Hepatocyte (in vitro differentiated cells): ENCODE data around the gene COBL. TPM values are rescaled to one million over a fixed set of nuclear protein-coding genes. Genes with fewer than 3 reads are reported as not detected.
A peak's percentile ranks its signal among the peaks of the same experiment; 100 is the strongest.

ENCODE experiments used
- DNase-seq: peaks from one replicate; pipeline ENCODE4 v3.0.0-alpha.2; 2016; ENCODE audit warnings: low spot score
- H2AFZ ChIP-seq: fragments of 200-600 bp; sonication (generic); 2 replicates; pipeline ENCODE4 v1.6.0; 2016; ENCODE audit warnings: antibody characterized with exemption, mild to moderate bottlenecking
- H3K27ac ChIP-seq: fragments of 200-600 bp; sonication (generic); 2 replicates; pipeline ENCODE4 v1.5.1; 2016; ENCODE audit warnings: mild to moderate bottlenecking
- H3K27me3 ChIP-seq: fragments of 200-600 bp; sonication (generic); 2 replicates; pipeline ENCODE4 v1.6.1; 2016
- H3K36me3 ChIP-seq: fragments of 200-600 bp; sonication (generic); replicated peaks from 2 replicates; pipeline ENCODE4 v1.5.1; 2016; ENCODE audit warnings: low read depth; ENCODE audit not compliant: insufficient read depth
- H3K4me1 ChIP-seq: fragments of 200-600 bp; sonication (generic); 2 replicates; pipeline ENCODE4 v1.5.1; 2016; ENCODE audit warnings: mild to moderate bottlenecking, moderate library complexity; ENCODE audit not compliant: insufficient read depth
- H3K4me2 ChIP-seq: fragments of 200-600 bp; sonication (generic); 2 replicates; pipeline ENCODE4 v1.6.0; 2016
- H3K4me3 ChIP-seq: fragments of 200-600 bp; sonication (generic); 2 replicates; pipeline ENCODE4 v1.5.1; 2016; ENCODE audit warnings: mild to moderate bottlenecking
- H3K79me2 ChIP-seq: fragments of 200-600 bp; sonication (generic); 2 replicates; pipeline ENCODE4 v1.6.0; 2017; ENCODE audit warnings: mild to moderate bottlenecking
- H3K9me2 ChIP-seq: fragments of 200-600 bp; sonication (generic); replicated peaks from 2 replicates; pipeline ENCODE4 v1.6.0; 2017; ENCODE audit warnings: mild to moderate bottlenecking; ENCODE audit not compliant: insufficient read depth
- H3K9me3 ChIP-seq: fragments of 200-600 bp; sonication (generic); 2 replicates; pipeline ENCODE4 v1.5.1; 2016; ENCODE audit warnings: low read depth, mild to moderate bottlenecking
- H4K20me1 ChIP-seq: fragments of 200-600 bp; sonication (generic); 2 replicates; pipeline ENCODE4 v1.6.0; 2016; ENCODE audit warnings: mild to moderate bottlenecking; ENCODE audit not compliant: insufficient read depth, poor library complexity, severe bottlenecking
- EZH2 ChIP-seq: fragments of 200-600 bp; sonication (generic); IDR thresholded peaks from 2 replicates; pipeline ENCODE4 v1.6.1; 2016; ENCODE audit warnings: antibody characterized with exemption, mild to moderate bottlenecking, borderline replicate concordance
- EZH2phosphoT487 ChIP-seq: fragments of 200-600 bp; sonication (generic); IDR thresholded peaks from one replicate; pipeline ENCODE4 v1.6.1; 2018; ENCODE audit warnings: antibody characterized with exemption, mild to moderate bottlenecking, low read depth, moderate library complexity; ENCODE audit not compliant: unreplicated experiment, severe bottlenecking
- WGBS: methylation state at CpG from one replicate; pipeline ENCODE4 v1.1.6; 2016; ENCODE audit warnings: low lambda C conversion rate; ENCODE audit errors: missing lambda C conversion rate; 5-methylcytosine and 5-hydroxymethylcytosine counted together
- polyA plus RNA-seq: library from polyadenylated mRNA; unstranded; fragments of >200 nt; fragmentation: Nextera tagmentation; extraction: Ambion mirVana; gene quantifications from 2 replicates; pipeline ENCODE4 v1.2.1, GENCODE V29; 2016
- total RNA-seq: library from RNA; depleted of rRNA; stranded (reverse); fragments of >200 nt; gene quantifications from 2 replicates; pipeline ENCODE4 v1.2.3, GENCODE V29; 2014
- TF ChIP-seq, protein P1 (sequence below): fragments of 200-600 bp; sonication (generic); IDR thresholded peaks from 2 replicates; pipeline ENCODE4 v1.5.1; 2016; ENCODE audit warnings: antibody characterized with exemption, mild to moderate bottlenecking; ENCODE audit not compliant: poor library complexity

The COBL gene
- total and polyA plus RNA-seq, 2 experiments from 2014 or later: 7.8 to 20.5 TPM

GRCh38 chr7:51035716-51036115 is 280.9 kb downstream of the COBL start:
- TF ChIP-seq, protein P1, sequence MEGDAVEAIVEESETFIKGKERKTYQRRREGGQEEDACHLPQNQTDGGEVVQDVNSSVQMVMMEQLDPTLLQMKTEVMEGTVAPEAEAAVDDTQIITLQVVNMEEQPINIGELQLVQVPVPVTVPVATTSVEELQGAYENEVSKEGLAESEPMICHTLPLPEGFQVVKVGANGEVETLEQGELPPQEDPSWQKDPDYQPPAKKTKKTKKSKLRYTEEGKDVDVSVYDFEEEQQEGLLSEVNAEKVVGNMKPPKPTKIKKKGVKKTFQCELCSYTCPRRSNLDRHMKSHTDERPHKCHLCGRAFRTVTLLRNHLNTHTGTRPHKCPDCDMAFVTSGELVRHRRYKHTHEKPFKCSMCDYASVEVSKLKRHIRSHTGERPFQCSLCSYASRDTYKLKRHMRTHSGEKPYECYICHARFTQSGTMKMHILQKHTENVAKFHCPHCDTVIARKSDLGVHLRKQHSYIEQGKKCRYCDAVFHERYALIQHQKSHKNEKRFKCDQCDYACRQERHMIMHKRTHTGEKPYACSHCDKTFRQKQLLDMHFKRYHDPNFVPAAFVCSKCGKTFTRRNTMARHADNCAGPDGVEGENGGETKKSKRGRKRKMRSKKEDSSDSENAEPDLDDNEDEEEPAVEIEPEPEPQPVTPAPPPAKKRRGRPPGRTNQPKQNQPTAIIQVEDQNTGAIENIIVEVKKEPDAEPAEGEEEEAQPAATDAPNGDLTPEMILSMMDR: no peak
- TF ChIP-seq EZH2phosphoT487 (no peak), EZH2 (no peak)
- no peak overlapping the region for H2AFZ ChIP-seq
- no peaks in the 10 kb centered on the region for H3K9me3 ChIP-seq
- no peak for DNase-seq
- no peaks in the 10 kb centered on the region for H3K36me3 ChIP-seq
- H3K4me1 ChIP-seq: peaks cover 26% of the 10 kb centered on the region
- H3K79me2 ChIP-seq: no peaks in the 10 kb centered on the region
- H3K4me2 ChIP-seq: no peak overlapping the region
- no peaks in the 10 kb centered on the region for H3K27me3 ChIP-seq
- H3K27ac ChIP-seq: peak overlapping the region; percentile 61
- H4K20me1 ChIP-seq: no peaks in the 10 kb centered on the region
- H3K9me2 ChIP-seq: no peaks in the 10 kb centered on the region
- no peak overlapping the region for H3K4me3 ChIP-seq
- 72% methylated on average over 8 of the region's 8 CpGs for WGBS

- 56% methylated on average over 10 of the region's 10 CpGs for WGBS
- peak; percentile 58 for DNase-seq
- no peak for TF ChIP-seq EZH2phosphoT487
- TF ChIP-seq, protein P1: no peak
- H3K9me2 ChIP-seq: no peaks in the 10 kb centered on the region
- no peak overlapping the region for H3K4me3 ChIP-seq
- peaks cover 26% of the 10 kb centered on the region for H3K4me1 ChIP-seq
- no peaks in the 10 kb centered on the region for H4K20me1 ChIP-seq
- H2AFZ ChIP-seq: no peak overlapping the region
- no peaks in the 10 kb centered on the region for H3K27me3 ChIP-seq
- H3K79me2 ChIP-seq: no peaks in the 10 kb centered on the region
- H3K4me2 ChIP-seq: peak overlapping the region; percentile 46
- H3K36me3 ChIP-seq: no peaks in the 10 kb centered on the region
- no peaks in the 10 kb centered on the region for H3K9me3 ChIP-seq
- H3K27ac ChIP-seq: peak overlapping the region; percentile 74
Observed at GRCh38 chr7:51034521-51035264, 281.9 kb downstream of the COBL start.

DNA sequence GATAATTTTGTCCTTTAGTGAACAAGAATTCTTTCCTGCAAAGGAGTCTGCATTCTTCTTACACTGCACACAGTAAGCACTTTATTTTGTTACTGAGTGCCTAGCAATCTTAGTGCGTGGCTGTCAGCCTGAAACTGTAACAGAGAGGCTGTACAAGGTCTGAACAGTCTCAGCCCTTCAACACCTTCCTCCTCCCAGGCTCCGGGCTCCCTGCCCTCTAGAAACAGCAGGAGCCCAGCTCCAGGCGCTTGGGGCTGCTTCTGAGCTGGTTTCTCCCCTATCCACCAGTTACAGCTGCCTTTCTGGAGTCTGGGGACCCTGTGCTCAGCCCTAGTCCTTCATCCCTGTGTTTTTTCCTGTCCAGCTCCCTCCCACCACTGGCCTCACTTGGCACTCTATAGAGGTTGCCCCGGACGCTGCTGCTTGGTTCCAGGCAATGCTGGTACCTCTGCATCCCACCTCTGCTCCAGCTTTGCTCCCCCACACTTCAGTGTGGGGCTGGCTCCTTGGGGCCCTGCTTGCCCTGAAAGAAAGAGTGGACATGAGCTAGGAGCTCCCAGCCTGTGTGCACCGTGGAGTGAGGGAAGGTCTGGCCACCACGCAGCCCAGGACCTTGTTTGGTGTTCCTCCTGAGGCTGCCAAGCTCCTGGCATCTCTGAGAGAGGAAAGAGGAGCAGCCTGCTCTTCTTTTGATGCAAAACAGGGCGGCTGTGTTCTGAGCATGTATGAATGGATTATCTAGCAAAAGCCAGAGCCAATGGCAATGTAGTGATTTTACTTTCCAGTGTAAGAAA is 282.7 kb downstream of the COBL start:
- Histone ChIP-seq H3K9me3 (no peaks in the 10 kb centered on the region), H4K20me1 (no peaks in the 10 kb centered on the region), H2AFZ (no peak overlapping the region), H3K4me1 (peaks cover 26% of the 10 kb centered on the region), H3K27me3 (no peaks in the 10 kb centered on the region), H3K4me2 (peak overlapping the region; percentile 46), H3K36me3 (no peaks in the 10 kb centered on the region), H3K4me3 (no peak overlapping the region), H3K27ac (peak overlapping the region; percentile 74), H3K9me2 (no peaks in the 10 kb centered on the region), H3K79me2 (no peaks in the 10 kb centered on the region)
- TF ChIP-seq, protein P1: no peak
- no peak for TF ChIP-seq EZH2
- no peak for TF ChIP-seq EZH2phosphoT487
- 61% methylated on average over 8 of the region's 8 CpGs for WGBS
- no peak for DNase-seq
